CD4-positive, alpha-beta T cell treated with Interleukin-21 for 1 hour (primary cell): ENCODE measurements around the gene PPP2R2D.

Experiments used
- DNase-seq: peaks from one replicate; pipeline ENCODE4 v3.0.0-alpha.2; 2020

PPP2R2D gene

DNA sequence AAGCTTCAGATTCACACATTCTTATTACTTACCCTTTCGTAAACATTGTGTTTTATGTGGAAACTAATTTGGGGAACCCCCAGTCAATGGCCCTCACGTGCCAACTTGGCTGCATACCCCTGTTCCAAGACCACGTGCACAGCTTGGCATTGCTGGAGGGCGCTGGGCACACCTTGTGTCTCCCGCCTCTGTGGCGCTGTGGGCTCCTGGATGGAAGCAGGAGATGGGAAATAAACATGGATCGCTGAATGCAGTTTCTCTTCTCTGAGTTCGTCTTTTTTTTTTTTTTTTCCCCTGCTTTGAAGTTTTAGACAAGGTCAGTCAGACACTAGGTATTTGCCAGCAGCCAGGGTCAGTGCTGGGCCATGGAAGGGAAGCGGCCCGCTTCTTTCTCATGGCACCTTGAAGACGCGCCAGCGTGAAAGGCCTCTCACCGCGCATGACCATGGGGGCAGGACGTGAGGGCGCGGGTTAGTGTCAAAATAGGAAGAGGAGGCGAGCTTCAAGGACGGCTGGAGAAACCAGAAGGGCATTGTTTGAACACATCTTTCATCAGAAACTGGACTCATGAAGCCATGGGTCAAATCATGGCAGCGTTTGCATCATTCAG, 53.7 kb downstream of the PPP2R2D start:
- DNase-seq, result no peak

DNA sequence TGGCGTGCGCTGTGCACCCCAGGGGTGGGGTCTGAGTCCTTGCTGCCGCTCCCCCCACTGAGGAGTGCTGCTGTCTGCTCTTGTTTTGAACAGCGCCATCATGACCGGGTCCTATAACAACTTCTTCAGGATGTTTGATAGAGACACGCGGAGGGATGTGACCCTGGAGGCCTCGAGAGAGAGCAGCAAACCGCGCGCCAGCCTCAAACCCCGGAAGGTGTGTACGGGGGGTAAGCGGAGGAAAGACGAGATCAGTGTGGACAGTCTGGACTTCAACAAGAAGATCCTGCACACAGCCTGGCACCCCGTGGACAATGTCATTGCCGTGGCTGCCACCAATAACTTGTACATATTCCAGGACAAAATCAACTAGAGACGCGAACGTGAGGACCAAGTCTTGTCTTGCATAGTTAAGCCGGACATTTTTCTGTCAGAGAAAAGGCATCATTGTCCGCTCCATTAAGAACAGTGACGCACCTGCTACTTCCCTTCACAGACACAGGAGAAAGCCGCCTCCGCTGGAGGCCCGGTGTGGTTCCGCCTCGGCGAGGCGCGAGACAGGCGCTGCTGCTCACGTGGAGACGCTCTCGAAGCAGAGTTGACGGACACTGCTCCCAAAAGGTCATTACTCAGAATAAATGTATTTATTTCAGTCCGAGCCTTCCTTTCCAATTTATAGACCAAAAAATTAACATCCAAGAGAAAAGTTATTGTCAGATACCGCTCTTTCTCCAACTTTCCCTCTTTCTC, 55.0 kb downstream of the PPP2R2D start:
- no peak for DNase-seq

DNA sequence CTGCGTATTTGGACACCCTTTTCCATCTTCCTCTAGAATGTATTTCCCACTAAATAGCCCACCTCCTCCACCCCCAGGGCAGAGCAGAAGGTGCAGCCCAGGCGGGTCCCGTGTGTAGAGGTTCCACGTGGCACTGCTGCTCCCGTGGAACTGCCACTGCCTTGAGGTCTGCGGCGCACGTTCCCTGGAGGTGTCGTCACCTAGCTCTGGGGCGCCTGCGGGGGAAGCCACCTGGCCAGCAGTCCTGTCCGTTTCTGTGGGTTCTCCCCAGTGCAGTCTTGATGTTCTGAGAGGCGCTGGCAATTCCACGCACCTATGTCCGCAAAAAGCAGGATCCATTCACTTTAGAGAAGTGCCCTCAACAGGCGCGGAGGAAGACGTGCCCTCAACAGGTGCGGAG, 59.0 kb downstream of the PPP2R2D start:
- DNase-seq, result no peak

DNA sequence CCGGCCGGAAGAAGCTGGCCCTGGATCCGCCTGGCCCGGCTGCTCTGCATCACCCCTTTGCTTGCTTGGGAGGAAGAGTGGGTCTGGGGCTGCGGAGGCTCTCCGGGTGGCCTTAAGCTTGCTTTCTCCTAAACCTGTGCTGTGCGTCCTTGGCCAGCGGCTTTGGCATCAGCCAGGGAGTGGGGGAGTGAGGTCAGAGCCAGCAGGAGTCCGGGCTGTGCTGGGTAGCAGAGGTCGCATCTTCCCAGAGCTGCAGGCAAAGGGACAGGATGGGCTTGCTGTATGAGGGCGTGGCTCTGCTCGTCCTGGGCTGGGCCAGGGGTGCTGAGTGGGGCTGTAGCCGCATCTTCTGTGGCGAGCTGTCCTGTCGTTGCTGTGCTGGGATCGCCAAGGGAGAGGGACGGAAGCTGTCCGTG, 59.8 kb downstream of the PPP2R2D start:
- no peak for DNase-seq

DNA sequence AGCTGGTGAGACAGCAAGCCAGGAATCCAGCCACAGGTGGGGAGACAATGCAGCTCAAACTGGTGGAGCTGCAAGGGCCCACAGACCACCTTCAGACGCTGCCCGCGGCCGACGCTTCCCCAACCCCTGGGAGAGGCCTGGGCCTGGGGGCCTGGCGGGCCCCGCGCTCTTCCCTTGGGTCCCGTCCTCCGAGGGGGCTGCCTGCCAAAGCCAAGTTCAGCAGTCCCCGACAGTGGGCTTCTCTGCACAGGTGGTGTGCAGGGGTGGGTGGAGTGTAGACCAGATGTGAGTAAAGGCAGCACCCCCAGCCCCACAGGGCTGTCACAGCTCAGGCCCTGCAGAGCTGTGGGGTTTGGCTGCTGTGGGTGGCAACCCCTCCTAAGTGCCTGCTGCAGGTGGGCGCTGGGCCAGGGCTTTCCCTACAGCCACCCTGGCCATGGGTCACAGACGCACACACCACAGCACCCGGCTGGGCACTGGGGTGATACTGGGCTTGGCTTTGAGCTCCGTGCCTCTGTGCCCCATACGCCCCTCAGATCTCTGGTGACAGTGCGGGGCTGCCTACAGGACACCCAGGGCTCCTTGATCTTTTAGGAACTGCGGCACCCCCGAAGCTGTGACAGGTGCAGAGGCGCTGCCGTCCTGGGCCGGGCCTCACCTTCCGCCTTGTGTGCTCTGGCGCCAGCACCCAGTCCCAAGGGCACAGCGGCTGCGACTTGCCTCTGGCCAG, 60.4 kb downstream of the PPP2R2D start:
- no peak for DNase-seq

DNA sequence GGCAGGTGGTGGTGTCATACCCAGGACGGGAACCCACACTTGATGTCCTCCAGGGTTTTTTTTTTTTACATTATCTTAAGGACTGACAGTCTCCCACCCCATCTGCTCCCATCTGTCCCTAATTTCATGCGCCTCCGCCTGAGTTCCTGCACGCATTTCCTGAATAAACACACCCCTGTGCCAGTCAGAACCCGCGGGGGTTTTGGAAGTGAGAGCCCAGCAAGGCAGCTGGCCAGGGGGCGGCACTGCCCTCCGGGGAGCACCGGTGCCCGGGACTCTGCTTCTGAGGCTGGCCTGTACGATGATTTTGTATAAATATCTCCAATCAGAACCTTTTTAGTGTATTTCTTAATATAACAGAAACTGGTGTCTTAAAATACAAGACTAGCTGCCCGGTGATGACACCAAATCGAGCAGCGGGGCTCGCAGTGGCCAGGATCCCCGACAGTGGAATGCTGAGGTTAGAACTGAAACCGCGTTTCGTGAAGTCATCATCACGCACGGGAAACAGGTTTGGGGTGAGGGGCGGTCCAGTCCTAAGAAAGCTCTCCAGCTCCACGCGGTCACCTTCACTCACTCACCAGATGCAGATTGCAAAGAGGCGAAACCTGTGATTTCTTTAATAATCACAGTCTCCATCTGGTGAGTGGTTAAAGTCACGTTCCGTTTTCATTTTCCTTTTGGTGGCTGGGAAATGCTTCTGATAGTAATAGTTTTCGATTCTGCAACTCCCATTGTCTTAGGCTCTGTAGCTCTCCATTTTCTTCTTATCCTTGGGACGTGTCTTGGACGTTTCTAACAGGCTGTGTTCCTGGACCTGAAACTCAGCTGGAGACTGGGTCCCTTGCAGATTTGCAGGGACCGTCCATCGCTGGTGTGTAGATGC, 61.2 kb downstream of the PPP2R2D start:
- DNase-seq, result no peak

DNA sequence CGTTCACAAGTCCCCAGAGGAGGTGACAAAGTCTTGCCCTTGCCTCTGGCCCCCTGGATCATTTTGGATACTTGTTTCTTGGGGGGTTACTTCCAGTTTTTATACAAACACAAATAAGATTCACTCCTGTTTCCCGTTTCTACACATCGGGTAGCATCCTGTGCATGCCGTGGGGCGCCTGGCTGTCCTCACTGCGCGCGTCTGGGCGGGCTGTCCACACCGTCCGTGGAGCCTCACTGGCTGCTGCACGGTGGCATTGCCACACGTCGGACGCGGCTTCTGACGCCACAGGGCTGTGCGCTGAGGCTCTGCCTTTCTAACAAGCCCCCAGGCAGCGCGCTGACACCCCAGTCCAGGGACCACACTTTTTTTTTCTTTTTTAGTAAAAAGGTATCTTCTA, 62.5 kb downstream of the PPP2R2D start:
- no peak for DNase-seq

DNA sequence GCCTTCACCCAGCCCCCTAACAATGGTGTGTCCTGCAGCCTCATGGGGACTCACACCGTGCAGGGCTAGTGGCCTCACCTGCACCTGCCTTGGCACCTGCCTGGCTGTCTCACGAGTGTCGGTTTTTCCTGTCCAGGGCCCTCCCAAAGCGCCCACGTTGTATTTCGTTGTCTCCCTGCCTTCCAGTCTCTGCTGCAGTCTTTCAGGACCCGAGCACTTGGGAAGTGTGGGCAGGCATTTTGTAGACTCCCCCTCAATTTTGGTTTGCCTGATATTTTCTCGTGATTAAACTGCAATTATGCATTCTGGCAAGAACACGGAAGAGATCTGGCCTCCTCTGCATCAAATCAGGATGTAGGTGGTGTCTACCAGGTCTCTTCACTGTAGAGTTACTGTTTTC, 63.0 kb downstream of the PPP2R2D start:
- no peak for DNase-seq

DNA sequence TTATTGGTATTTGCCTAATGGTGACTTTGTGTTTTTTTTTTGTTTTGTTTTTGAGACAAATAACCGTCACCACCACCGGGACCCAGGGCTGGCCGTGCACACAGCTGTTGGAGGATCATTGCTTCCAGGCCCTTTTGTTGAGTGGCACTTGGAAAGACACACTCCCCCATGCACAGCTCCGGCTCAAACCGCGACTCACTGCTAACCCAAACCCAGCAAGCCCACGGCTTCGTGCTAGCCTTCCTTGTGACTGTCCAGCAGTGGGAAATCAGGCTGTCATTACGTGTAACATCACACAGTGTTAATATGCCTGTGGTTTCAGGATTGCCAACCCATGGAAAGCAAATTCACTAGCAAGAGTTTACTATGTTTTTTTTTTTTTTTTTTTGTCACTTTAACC, 63.5 kb downstream of the PPP2R2D start:
- DNase-seq, result no peak

DNA sequence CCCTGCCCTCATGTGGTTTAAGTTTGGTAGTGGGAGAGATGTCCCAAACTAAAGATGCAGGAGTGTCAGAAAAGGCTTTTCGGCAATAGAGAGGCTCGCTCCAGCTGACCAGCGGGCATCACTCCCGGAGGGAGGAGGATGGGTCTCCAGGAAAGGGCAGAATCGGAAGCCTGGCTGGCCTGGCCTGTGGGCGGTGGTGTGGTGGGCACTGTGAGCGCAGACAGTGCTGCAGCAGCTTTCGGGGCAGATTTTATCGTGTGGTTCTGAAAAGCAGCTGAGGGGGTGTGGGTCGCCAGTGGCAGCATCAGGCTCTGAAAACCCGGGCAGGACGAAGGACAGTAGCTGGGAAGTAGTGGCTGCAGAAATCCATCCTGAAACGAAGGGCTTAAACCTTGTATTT, 68.1 kb downstream of the PPP2R2D start:
- DNase-seq, result no peak

DNA sequence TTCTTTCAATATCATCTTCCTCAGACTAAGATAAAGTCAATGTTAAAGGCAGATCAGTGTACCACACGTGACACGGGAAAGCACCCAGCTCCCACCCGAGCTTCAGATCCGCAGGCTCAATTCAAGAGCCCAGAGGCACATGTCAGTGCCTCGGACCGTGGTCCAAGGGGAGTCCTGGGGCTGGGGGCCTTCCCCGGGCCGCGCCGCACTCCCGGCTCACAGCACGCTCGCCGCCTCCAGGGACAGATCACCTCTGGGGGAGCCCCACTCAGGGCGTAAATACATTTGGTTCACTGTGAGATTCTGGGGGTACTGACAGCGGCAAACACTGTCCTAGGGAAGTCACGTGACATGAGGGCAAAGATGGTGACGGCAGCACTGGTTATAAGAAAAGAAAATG, 70.1 kb downstream of the PPP2R2D start:
- no peak for DNase-seq

DNA sequence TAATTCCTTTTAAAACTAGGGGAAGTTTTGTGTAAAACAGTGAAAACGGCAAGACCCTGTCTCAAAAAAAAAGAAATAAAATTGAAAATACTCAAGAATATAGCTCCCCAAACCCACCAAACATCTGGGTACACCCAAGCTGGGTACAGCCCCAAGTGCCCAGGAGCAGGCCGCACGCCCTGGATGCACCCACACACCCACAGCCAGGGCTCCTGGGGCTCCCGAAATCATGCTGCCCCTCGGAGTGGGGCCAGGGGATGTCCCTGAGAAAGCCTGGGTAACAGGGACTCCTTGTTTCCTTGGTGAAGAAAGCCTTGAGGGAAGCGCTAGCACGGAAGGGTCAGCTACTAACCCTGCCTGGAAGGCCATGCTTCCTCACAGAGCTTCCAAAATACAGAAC, 70.8 kb downstream of the PPP2R2D start:
- DNase-seq, result no peak

DNA sequence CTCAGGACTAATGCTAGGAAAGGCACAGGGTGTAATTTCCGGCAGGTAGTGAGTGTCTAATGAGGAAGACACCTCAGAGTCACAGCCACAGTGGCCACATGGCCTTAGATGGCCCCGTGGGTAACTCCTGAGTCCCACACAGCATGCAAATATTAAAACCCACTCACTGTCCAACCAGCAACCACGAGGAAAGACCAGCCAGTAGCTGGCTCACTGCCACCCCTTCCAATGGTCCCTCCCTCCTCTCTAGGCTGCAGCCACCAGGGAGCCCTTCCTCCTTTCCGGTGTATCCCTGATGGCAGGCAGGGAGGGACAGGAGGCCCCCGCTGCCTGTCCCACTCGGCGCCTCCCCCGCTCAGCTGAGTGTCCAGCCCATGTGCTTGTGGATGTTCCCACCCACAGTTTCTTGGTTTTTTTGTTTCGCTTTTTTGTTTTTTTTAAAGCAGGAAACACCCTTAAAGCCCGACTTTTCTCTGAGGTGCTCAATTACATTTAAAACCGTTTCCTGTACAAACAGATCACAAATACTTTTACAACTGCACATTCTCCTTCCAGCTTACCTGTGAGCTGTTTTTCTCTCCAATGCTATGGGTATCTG, 71.8 kb downstream of the PPP2R2D start:
- DNase-seq, result peak; percentile 58

DNA sequence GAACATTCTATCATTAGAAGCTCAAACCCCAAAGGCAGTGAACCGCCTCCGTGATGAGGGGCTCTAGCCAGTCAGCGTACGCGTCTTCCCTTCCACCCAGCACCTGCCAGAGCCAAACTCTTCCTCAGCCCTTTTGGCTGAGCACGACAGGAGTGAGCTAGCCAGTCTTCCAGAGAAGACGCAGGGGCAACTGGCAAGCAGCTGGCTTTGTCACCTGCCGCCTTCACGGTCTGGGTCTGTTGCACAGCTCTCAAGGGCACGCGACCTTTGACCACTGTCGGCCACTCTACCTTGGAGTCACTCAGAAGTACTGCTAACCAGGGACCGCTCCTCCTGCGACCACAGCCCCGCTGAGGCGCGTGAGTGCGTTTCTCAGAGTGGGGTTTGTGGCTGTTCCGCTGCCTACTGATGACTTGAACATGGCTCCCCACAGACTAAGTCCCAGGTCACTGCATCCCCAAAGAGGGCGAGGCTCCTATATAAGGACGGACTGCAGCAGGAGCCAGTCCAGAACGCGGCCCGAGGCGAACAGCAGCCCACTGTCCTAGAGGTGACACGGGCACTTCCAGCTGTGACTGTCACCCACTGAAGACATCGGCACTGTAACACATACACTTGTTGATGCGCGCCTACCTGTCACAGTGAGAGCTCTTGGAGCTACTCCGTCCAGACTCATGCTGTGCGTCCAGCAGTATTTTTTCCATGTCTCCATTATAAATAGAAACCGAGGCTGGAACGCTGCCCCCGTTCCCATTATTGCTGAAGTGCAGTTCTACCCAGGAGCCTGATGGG, 72.5 kb downstream of the PPP2R2D start:
- peak; percentile 12 for DNase-seq

DNA sequence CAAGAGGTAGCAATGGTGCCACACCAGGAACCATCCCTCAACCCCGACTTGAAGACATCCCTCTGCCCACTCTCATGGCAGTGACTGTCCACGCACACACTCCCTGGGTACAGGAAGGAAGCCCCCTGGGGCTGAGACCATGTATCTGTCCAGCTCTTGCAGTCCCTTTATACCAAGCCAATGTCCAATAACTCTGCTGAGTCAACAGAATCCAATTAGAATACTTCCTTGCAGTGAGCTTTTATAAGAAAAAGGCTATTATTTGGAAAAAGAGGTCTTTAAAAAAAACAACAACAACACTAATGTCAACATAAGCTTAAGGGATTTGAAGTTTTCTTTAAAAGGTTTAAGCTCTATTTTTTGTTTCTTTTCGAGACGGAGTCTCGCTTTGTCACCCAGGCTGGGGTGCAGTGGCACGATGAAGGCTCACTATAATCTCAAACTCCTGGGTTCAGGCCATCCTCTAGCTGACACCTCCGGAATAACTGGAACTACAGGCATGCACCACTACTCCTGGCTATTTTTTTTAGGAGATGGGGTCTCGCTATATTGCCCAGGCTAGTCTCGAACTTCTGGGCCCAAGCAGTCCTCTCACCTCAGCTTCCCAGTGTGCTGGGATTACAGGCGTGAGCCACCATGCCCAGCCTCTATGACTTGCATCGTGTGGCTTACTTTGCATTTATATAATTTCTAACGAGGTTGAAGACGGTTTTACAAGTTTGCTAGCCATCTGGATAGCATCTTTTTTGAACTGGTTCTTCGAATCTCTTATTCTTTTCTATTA, 73.4 kb downstream of the PPP2R2D start:
- no peak for DNase-seq

DNA sequence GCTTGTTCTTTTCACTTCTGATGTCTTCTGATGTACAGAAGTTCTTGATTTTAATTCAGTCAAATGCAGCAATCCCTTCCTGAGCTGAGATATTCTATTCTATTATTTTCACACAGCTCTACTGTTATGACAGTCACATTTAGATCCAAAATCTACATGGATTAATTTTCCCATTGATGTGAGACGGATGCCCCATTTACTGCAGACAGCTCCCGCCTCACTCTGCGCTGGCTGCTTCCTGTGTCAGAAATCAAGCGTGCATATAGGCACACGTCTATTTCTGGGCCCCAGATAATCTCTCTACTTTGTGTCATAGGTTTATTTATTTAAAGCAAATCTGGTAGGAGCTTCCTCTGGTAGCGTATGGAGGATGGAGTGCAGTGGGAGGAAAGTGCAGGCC, 74.2 kb downstream of the PPP2R2D start:
- no peak for DNase-seq

DNA sequence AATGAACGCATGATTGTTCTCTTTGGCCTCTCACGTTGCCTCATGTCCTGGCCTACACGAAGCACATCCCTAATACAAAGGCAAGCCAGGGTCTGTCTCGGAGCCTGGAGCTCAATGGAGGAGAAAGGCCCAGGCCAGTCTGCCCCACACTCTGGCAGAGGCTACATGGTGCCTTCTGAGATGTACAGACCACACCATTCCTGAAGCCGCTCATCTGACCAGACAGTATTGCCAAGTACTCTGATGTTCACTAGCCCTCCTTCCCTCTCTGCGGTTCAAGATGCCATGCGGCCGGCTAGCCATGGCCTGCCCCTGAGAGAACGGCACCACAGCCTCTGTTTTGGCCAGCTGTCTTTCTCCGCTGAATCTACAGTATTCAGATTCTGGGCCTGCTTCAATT, 75.0 kb downstream of the PPP2R2D start:
- DNase-seq, result no peak

DNA sequence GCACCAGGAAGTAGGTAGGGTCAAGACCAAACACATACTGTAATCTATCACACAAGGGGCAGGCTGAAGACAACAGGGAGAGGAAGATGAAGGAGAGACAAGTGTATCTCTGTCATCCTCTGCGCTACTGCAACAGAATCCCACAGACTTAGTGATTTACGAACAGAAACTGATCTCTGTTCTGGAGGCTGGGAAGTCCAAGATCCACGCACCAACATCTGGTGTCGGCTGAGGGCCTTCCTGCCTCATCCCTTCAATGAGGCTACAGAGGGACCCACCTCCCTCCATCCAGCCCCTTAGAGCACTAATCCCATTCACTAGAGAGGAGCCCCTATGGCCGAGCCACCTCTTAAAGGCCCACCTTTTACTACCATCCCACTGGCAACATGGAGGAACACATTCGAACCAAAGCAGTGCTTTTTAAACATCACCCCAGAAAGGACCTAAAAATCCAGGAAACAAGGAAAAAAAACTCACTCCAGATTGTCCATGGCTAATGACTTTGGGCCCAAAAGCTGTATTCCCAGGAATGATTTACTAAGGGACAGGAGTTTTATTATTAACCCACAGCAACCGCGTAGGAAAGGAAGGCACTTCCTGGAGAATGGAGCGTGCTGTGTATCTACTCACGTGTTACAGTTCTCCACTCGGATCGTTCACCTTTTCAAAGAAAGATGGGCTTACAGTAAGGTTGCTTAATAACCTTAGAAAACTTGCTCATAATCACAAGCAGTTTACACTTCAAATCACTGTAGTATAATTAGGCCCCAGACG, 76.7 kb downstream of the PPP2R2D start:
- DNase-seq, result no peak

DNA sequence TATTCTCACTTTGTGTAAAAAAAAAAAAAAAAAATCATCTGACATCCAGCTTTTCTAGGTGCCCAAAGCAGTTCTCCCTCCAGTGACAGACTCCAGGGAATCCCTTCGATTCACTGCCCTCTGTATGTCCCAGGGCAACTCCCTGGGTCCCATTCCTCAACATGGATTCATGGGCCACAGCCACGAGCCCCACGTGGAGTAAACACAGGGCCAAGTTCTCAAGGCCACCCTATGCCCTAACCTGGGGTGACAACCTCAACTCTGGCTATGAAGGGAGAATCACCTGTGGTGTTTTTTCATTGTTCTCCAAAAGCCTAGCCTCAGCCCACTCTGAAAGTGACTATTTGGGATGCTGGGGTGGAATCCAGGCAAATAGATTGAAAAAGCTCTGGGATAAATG, 77.6 kb downstream of the PPP2R2D start:
- DNase-seq, result no peak

DNA sequence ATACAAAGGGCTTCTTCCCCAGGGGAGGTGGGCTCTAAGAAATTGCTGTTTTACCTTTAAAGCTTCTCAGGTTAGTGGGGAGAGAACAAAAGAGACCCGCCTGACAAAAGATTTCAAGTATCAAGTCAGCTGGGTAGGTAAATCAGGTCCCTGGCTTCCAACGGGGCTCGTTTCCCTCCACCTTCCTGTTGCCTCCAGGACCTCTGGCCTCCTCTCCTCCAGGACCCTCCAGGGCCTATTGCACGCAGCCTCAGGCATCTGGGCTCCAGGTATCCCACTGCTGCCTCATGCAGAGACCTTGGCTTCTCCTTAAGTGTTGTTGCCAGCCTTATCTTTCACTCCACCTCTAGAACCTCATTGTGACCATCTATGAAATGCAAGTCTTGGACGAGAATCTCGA, 78.0 kb downstream of the PPP2R2D start:
- DNase-seq, result no peak
